ENCODE data around the gene PTGDR2.

PTGDR2 gene

GRCh38 chr11:60874421-60875365, 18.9 kb upstream of the PTGDR2 start:
- DNase-seq (ENCODE audit: low read depth in 2 of 3, low spot score in 2 of 3), result no peak

GRCh38 chr11:60873533-60873932, 17.8 kb upstream of the PTGDR2 start:
- DNase-seq (ENCODE audit: low read depth in 2 of 3, low spot score in 2 of 3), result no peak

GRCh38 chr11:60872961-60873524, 17.3 kb upstream of the PTGDR2 start:
- DNase-seq (ENCODE audit: low read depth in 2 of 3, low spot score in 2 of 3), result no peak

- no peak for DNase-seq (ENCODE audit: low read depth in 2 of 3, low spot score in 2 of 3)
These were observed 16.6 kb upstream of the PTGDR2 start for GRCh38 chr11:60872124-60872960.

- DNase-seq (ENCODE audit: low read depth in 2 of 3, low spot score in 2 of 3), result no peak
These were observed 15.8 kb upstream of the PTGDR2 start for GRCh38 chr11:60871378-60872061.

- DNase-seq (ENCODE audit: low read depth in 2 of 3, low spot score in 2 of 3), result no peak
These were observed 15.1 kb upstream of the PTGDR2 start for GRCh38 chr11:60870733-60871377.

- DNase-seq (ENCODE audit: low read depth in 2 of 3, low spot score in 2 of 3), result no peak
These were observed 14.5 kb upstream of the PTGDR2 start for GRCh38 chr11:60870276-60870675.

GRCh38 chr11:60869451-60869825, 13.7 kb upstream of the PTGDR2 start:
- DNase-seq (ENCODE audit: low read depth in 2 of 3, low spot score in 2 of 3), result no peak

GRCh38 chr11:60868682-60869450, 13.1 kb upstream of the PTGDR2 start:
- DNase-seq (ENCODE audit: low read depth in 2 of 3, low spot score in 2 of 3), result no peak

GRCh38 chr11:60867871-60868681, 12.3 kb upstream of the PTGDR2 start:
- DNase-seq (ENCODE audit: low read depth in 2 of 3, low spot score in 2 of 3), result no peak

- no peak for DNase-seq (ENCODE audit: low read depth in 2 of 3, low spot score in 2 of 3)
These were observed 11.4 kb upstream of the PTGDR2 start, which contains the start of gene ZP1 for GRCh38 chr11:60866911-60867870. Gene ZP1, plus strand, starts transcription at chr11:60867542. Its CDS starts 20 bp downstream, at chr11:60867562.

GRCh38 chr11:60864856-60865513, 9.2 kb upstream of the PTGDR2 start:
- DNase-seq (ENCODE audit: low read depth in 2 of 3, low spot score in 2 of 3), result no peak

GRCh38 chr11:60863550-60864521, 8.1 kb upstream of the PTGDR2 start:
- DNase-seq (ENCODE audit: low read depth in 2 of 3, low spot score in 2 of 3), result no peak

- no peak for DNase-seq (ENCODE audit: low read depth in 2 of 3, low spot score in 2 of 3)
These were observed 6.4 kb upstream of the PTGDR2 start for GRCh38 chr11:60862171-60862570.

- no peak for DNase-seq (ENCODE audit: low read depth in 2 of 3, low spot score in 2 of 3)
These were observed 5.2 kb upstream of the PTGDR2 start for GRCh38 chr11:60860943-60861342.

- DNase-seq (ENCODE audit: low read depth in 2 of 3, low spot score in 2 of 3), result no peak
These were observed 4.0 kb upstream of the PTGDR2 start for GRCh38 chr11:60859616-60860250.
